Fibroblast of villous mesenchyme (primary cell): Measurements from ENCODE around the gene QRFP. TPM values are rescaled to one million over a fixed set of nuclear protein-coding genes. Genes with fewer than 3 reads are reported as not detected.

Experiments used
- DNase-seq: peaks from one replicate; pipeline ENCODE4 v3.0.0-alpha.2; 2010; ENCODE audit warnings: low read depth
- H3K4me3 ChIP-seq: 2 replicates; pipeline ENCODE4 v1.5.1; 2011; ENCODE audit warnings: low read depth, mild to moderate bottlenecking, low read length
- CTCF ChIP-seq: IDR thresholded peaks from 2 replicates; pipeline ENCODE4 v1.5.1; 2012; ENCODE audit warnings: low read depth, mild to moderate bottlenecking, low read length; ENCODE audit not compliant: insufficient read depth
- total RNA-seq: library from RNA; depleted of rRNA; stranded (reverse); fragments of >200 nt; gene quantifications from 2 replicates; pipeline ENCODE4 v1.2.3, GENCODE V29; 2012

QRFP gene
- not detected in 2 replicates for total RNA-seq

- no peak for TF ChIP-seq CTCF
- H3K4me3 ChIP-seq = no peak within 1 kb of the TSS
- DNase-seq = no peak
Measured at GRCh38 chr9:130896233-130897014, at the start of gene QRFP. Gene QRFP, minus strand, starts transcription at chr9:130896812. Its CDS starts 2,974 bp downstream, at chr9:130893838.

GRCh38 chr9:130945173-130945572 is 48.6 kb upstream of the QRFP start:
- DNase-seq = no peak
- no peak for TF ChIP-seq CTCF
- no peak overlapping the region for H3K4me3 ChIP-seq

- no peak overlapping the region for H3K4me3 ChIP-seq
- no peak for DNase-seq
- no peak for TF ChIP-seq CTCF
Measured at GRCh38 chr9:130944510-130945058, 48.0 kb upstream of the QRFP start.

- DNase-seq = no peak
- no peak for TF ChIP-seq CTCF
- H3K4me3 ChIP-seq = no peak overlapping the region
Measured at GRCh38 chr9:130943777-130944176, 47.2 kb upstream of the QRFP start.

GRCh38 chr9:130943221-130943620 is 46.6 kb upstream of the QRFP start:
- no peak for TF ChIP-seq CTCF
- H3K4me3 ChIP-seq = no peak overlapping the region
- no peak for DNase-seq

- DNase-seq = no peak
- TF ChIP-seq CTCF = no peak
- H3K4me3 ChIP-seq = no peak overlapping the region
Measured at GRCh38 chr9:130942679-130943078, 46.1 kb upstream of the QRFP start.
